Measurements from ENCODE around the gene INPP5A.
A peak's percentile ranks its signal among the peaks of the same experiment; 100 is the strongest.
"Not testable (repeated sequence)": the region's sequence is repeated elsewhere in the genome, so short reads cannot be mapped to it uniquely, and the experiment has no call there.

The INPP5A gene

GRCh38 chr10:132701846-132702190, 164.2 kb downstream of the INPP5A start:
- Mint-ChIP-seq H3K27me3 (no peaks in the 10 kb centered on the region), H3K9me3 (peaks cover 6% of the 10 kb centered on the region), H3K4me1 (no peaks in the 10 kb centered on the region), H3K36me3 (peaks cover 22% of the 10 kb centered on the region), H3K27ac (no peak overlapping the region), H3K4me3 (no peak overlapping the region)

- Mint-ChIP-seq H3K9me3 (peaks cover 6% of the 10 kb centered on the region), H3K27me3 (no peaks in the 10 kb centered on the region), H3K27ac (no peak overlapping the region), H3K36me3 (peaks cover 22% of the 10 kb centered on the region), H3K4me3 (no peak overlapping the region), H3K4me1 (no peaks in the 10 kb centered on the region)
Observed at GRCh38 chr10:132702601-132703418, 165.2 kb downstream of the INPP5A start.

GRCh38 chr10:132703419-132704007, 165.9 kb downstream of the INPP5A start:
- Mint-ChIP-seq H3K27me3 (no peaks in the 10 kb centered on the region), H3K36me3 (peaks cover 18% of the 10 kb centered on the region), H3K9me3 (peaks cover 6% of the 10 kb centered on the region), H3K4me3 (no peak overlapping the region), H3K27ac (peak overlapping the region; percentile 8), H3K4me1 (no peaks in the 10 kb centered on the region)

GRCh38 chr10:132704008-132704814, 166.6 kb downstream of the INPP5A start:
- Mint-ChIP-seq H3K27ac (peak overlapping the region; percentile 8), H3K4me1 (no peaks in the 10 kb centered on the region), H3K9me3 (peaks cover 6% of the 10 kb centered on the region), H3K36me3 (peaks cover 19% of the 10 kb centered on the region), H3K27me3 (no peaks in the 10 kb centered on the region), H3K4me3 (no peak overlapping the region)

- peaks cover 19% of the 10 kb centered on the region for H3K36me3 Mint-ChIP-seq
- not testable (repeated sequence) for H3K4me3 Mint-ChIP-seq, H3K27me3 Mint-ChIP-seq, H3K27ac Mint-ChIP-seq, H3K9me3 Mint-ChIP-seq, H3K4me1 Mint-ChIP-seq
Observed at GRCh38 chr10:132704815-132705064, 167.2 kb downstream of the INPP5A start.

GRCh38 chr10:132705173-132705572, 167.6 kb downstream of the INPP5A start:
- no peaks in the 10 kb centered on the region for H3K4me1 Mint-ChIP-seq
- H3K4me3 Mint-ChIP-seq, result no peak overlapping the region
- peaks cover 19% of the 10 kb centered on the region for H3K36me3 Mint-ChIP-seq

GRCh38 chr10:132705943-132706342, 168.4 kb downstream of the INPP5A start:
- H3K27me3 Mint-ChIP-seq, result no peaks in the 10 kb centered on the region
- peak overlapping the region; percentile 5 for H3K4me3 Mint-ChIP-seq
- H3K27ac Mint-ChIP-seq, result peak overlapping the region; percentile 76
- H3K4me1 Mint-ChIP-seq, result no peaks in the 10 kb centered on the region
- peaks cover 17% of the 10 kb centered on the region for H3K36me3 Mint-ChIP-seq
- H3K9me3 Mint-ChIP-seq, result peaks cover 6% of the 10 kb centered on the region

More at GRCh38 chr10:132705173-132705572, 167.6 kb downstream of the INPP5A start:
- Mint-ChIP-seq H3K27me3 (no peaks in the 10 kb centered on the region), H3K27ac (no peak overlapping the region), H3K9me3 (peaks cover 6% of the 10 kb centered on the region)

GRCh38 chr10:132706701-132707100, 169.1 kb downstream of the INPP5A start:
- no peaks in the 10 kb centered on the region for H3K27me3 Mint-ChIP-seq
- peaks cover 16% of the 10 kb centered on the region for H3K36me3 Mint-ChIP-seq
- no peak overlapping the region for H3K27ac Mint-ChIP-seq
- peaks cover 6% of the 10 kb centered on the region for H3K9me3 Mint-ChIP-seq
- H3K4me3 Mint-ChIP-seq, result no peak overlapping the region
- no peaks in the 10 kb centered on the region for H3K4me1 Mint-ChIP-seq

- Mint-ChIP-seq H3K27ac (peak overlapping the region; percentile 76), H3K4me1 (no peaks in the 10 kb centered on the region)
Observed at GRCh38 chr10:132707121-132707775, 169.7 kb downstream of the INPP5A start.

GRCh38 chr10:132707776-132708171, 170.2 kb downstream of the INPP5A start:
- Mint-ChIP-seq H3K9me3 (peaks cover 6% of the 10 kb centered on the region), H3K27me3 (no peaks in the 10 kb centered on the region), H3K4me1 (no peaks in the 10 kb centered on the region), H3K27ac (peak overlapping the region; percentile 76), H3K36me3 (peaks cover 17% of the 10 kb centered on the region), H3K4me3 (no peak overlapping the region)

More at GRCh38 chr10:132707121-132707775, 169.7 kb downstream of the INPP5A start:
- Mint-ChIP-seq H3K27me3 (no peaks in the 10 kb centered on the region), H3K4me3 (no peak overlapping the region), H3K9me3 (peaks cover 6% of the 10 kb centered on the region), H3K36me3 (peaks cover 15% of the 10 kb centered on the region)

- H3K4me3 Mint-ChIP-seq, result no peak overlapping the region
- H3K4me1 Mint-ChIP-seq, result no peaks in the 10 kb centered on the region
- peaks cover 14% of the 10 kb centered on the region for H3K36me3 Mint-ChIP-seq
- no peak overlapping the region for H3K27ac Mint-ChIP-seq
- H3K27me3 Mint-ChIP-seq, result no peaks in the 10 kb centered on the region
- H3K9me3 Mint-ChIP-seq, result peaks cover 6% of the 10 kb centered on the region
Observed at GRCh38 chr10:132708441-132708840, 170.9 kb downstream of the INPP5A start.

- no peaks in the 10 kb centered on the region for H3K27me3 Mint-ChIP-seq
- no peaks in the 10 kb centered on the region for H3K4me1 Mint-ChIP-seq
- peaks cover 6% of the 10 kb centered on the region for H3K9me3 Mint-ChIP-seq
- no peak overlapping the region for H3K27ac Mint-ChIP-seq
- H3K4me3 Mint-ChIP-seq, result no peak overlapping the region
- peaks cover 14% of the 10 kb centered on the region for H3K36me3 Mint-ChIP-seq
Observed at GRCh38 chr10:132708936-132709335, 171.3 kb downstream of the INPP5A start.

- peaks cover 6% of the 10 kb centered on the region for H3K9me3 Mint-ChIP-seq
- H3K27me3 Mint-ChIP-seq, result no peaks in the 10 kb centered on the region
- peaks cover 14% of the 10 kb centered on the region for H3K36me3 Mint-ChIP-seq
- H3K27ac Mint-ChIP-seq, result no peak overlapping the region
- H3K4me3 Mint-ChIP-seq, result no peak overlapping the region
- no peaks in the 10 kb centered on the region for H3K4me1 Mint-ChIP-seq
Observed at GRCh38 chr10:132709471-132709951, 171.9 kb downstream of the INPP5A start.

GRCh38 chr10:132710036-132710686, 172.6 kb downstream of the INPP5A start:
- peaks cover 14% of the 10 kb centered on the region for H3K36me3 Mint-ChIP-seq
- H3K27ac Mint-ChIP-seq, result no peak overlapping the region
- no peaks in the 10 kb centered on the region for H3K27me3 Mint-ChIP-seq
- no peaks in the 10 kb centered on the region for H3K4me1 Mint-ChIP-seq
- peaks cover 6% of the 10 kb centered on the region for H3K9me3 Mint-ChIP-seq
- no peak overlapping the region for H3K4me3 Mint-ChIP-seq
